Thyroid gland (tissue), 4 donors: Measurements from ENCODE around the gene MLH1. TPM values are rescaled to one million over a fixed set of nuclear protein-coding genes. Genes with fewer than 3 reads are reported as not detected.
A peak's percentile ranks its signal among the peaks of the same experiment; 100 is the strongest.
"Not testable (repeated sequence)": the region's sequence is repeated elsewhere in the genome, so short reads cannot be mapped to it uniquely, and the experiment has no call there.

ENCODE experiments used
- DNase-seq, 2 donors: peaks; one replicate each; pipeline ENCODE4 v3.0.0-alpha.2; 2019
- H3K27ac ChIP-seq, 3 donors: fragments of 200-600 bp; sonication (generic); 1 replicate in 2 of 3; 2 replicates in 1 of 3; pipeline ENCODE4 v1.5.1; 2016 to 2019; ENCODE audit warnings: mild to moderate bottlenecking in 1 of 3, moderate library complexity in 1 of 3
- H3K27me3 ChIP-seq: fragments of 200-600 bp; sonication (generic); one replicate; pipeline ENCODE4 v1.5.1; 2019
- H3K36me3 ChIP-seq, 2 donors: fragments of 200-600 bp; sonication (generic); one replicate each; pipeline ENCODE4 v1.5.1; 2016 to 2019
- H3K4me1 ChIP-seq, 2 donors: fragments of 200-600 bp; sonication (generic); one replicate each; pipeline ENCODE4 v1.5.1; 2017 to 2019
- H3K4me3 ChIP-seq, 3 donors: fragments of 200-600 bp; sonication (generic); replicated peaks in 1 of 3; 1 replicate in 2 of 3; 2 replicates in 1 of 3; pipeline ENCODE4 v1.5.1; 2016; ENCODE audit warnings: mild to moderate bottlenecking in 1 of 3
- H3K9me3 ChIP-seq: fragments of 200-600 bp; sonication (generic); one replicate; pipeline ENCODE4 v1.5.1; 2017
- CTCF ChIP-seq, 6 experiments: fragments of 200-600 bp in 3 of 6; fragments of 450-650 bp in 3 of 6; sonication (generic) in 3 of 6; IDR thresholded peaks; one replicate each; pipeline ENCODE4 v1.5.1; 2016 to 2019; ENCODE audit warnings: antibody characterized with exemption in 6 of 6, mild to moderate bottlenecking in 2 of 6, inconsistent platforms in 1 of 6, moderate library complexity in 1 of 6
- POLR2A ChIP-seq, 2 donors: fragments of 450-650 bp; IDR thresholded peaks; one replicate each; pipeline ENCODE4 v1.6.1; 2017; ENCODE audit warnings: antibody characterized with exemption in 2 of 2, mild to moderate bottlenecking in 2 of 2, moderate library complexity in 1 of 2
- WGBS, 2 donors: methylation state at CpG; one replicate each; pipeline ENCODE4 v1.1.5; 2017; 5-methylcytosine and 5-hydroxymethylcytosine counted together
- intact Hi-C: fragments of 100-400 bp; cut with DNase I; formaldehyde crosslinking; loops from one replicate; pipeline ENCODE4 v1.15.1; 2023
- total RNA-seq, 4 donors: library from RNA; depleted of rRNA; stranded (reverse); fragments of >200 nt; gene quantifications; one replicate each; pipeline ENCODE4 v1.2.3, GENCODE V29; 2016

Gene MLH1
- total RNA-seq, 4 donors from 2014 or later: 32.1 to 65.7 (median 54.3) TPM

DNA sequence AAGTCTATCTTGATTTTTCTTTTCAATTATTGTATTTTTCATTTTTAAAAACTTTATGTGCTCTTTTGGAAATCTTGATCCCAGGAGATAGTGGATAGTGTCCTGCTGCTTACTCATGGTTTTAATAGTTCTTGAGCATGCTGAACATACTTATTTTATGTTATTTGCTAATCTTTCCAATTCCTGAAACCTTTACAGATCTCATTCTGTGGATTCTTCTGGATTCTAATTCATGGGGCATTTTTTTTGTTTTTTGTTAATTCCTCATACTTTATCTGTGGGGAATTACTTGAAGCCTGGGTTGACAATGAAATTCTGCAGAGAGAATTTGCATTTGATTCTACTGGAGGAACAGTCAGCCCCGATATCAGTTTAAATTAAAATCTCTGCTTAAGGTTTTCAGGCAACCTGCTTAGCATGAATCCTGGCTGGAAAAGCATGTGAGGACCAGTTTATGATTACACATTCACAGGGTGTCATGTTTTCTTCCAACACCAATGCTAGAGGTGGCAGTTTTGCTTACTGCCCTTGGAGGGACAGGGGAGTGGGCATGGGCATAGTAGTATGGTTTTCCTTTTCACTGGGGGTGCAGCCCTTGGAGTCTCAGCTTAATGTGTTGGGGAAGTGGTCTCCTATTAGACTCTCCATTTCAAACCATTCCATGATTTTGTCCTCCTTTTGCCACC, 46.0 kb downstream of the MLH1 start:
- H3K4me1 ChIP-seq: no peaks in the 10 kb centered on the region
- peaks cover 7 to 13% of the 10 kb centered on the region in 2 donors for H3K36me3 ChIP-seq
- no peaks in the 10 kb centered on the region for H3K9me3 ChIP-seq
- no peaks in the 10 kb centered on the region for H3K27me3 ChIP-seq
- intact Hi-C loops: no loop called here
- no peak overlapping the region for H3K4me3 ChIP-seq
- 95 to 97% methylated on average over 1 of the region's 1 CpG for WGBS, 2 donors
- DNase-seq: no peak
- no peak for TF ChIP-seq POLR2A (IDR thresholded peaks at IDR 0.05)
- TF ChIP-seq CTCF (IDR thresholded peaks at IDR 0.05): no peak
- no peak overlapping the region for H3K27ac ChIP-seq

DNA sequence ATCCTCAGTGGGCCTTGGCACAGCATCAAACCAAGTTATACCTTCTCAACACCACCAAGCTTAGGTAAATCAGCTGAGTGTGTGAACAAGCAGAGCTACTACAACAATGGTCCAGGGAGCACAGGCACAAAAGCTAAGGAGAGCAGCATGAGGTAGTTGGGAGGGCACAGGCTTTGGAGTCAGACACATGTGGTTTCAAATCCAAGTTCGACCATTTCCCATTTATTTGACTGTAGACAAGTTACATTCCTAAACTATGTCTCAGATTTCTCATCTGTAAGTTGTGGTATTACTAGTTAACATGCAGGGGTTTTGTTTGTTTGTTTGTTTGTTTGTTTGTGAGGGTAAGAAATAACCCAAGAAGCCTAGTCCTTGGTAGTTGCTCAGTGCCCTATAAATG, 46.9 kb downstream of the MLH1 start:
- Histone ChIP-seq H3K27me3 (no peaks in the 10 kb centered on the region), H3K36me3 (peaks cover 7 to 13% of the 10 kb centered on the region in 2 donors), H3K27ac (no peak overlapping the region), H3K4me1 (no peaks in the 10 kb centered on the region), H3K9me3 (no peaks in the 10 kb centered on the region), H3K4me3 (no peak overlapping the region)
- DNase-seq: no peak
- TF ChIP-seq POLR2A (IDR thresholded peaks at IDR 0.05) (no peak), CTCF (IDR thresholded peaks at IDR 0.05) (no peak)
- intact Hi-C loops: no loop called here
- 95 to 100% methylated on average over 1 of the region's 1 CpG for WGBS, 2 donors

- TF ChIP-seq CTCF (IDR thresholded peaks at IDR 0.05): no peak
- no peak for TF ChIP-seq POLR2A (IDR thresholded peaks at IDR 0.05)
- Histone ChIP-seq H3K36me3 (peaks cover 5 to 7% of the 10 kb centered on the region in 2 donors), H3K4me3 (no peak overlapping the region), H3K4me1 (no peaks in the 10 kb centered on the region), H3K27me3 (no peaks in the 10 kb centered on the region), H3K27ac (no peak overlapping the region), H3K9me3 (no peaks in the 10 kb centered on the region)
- 56 to 58% methylated on average over 1 of the region's 1 CpG for WGBS, 2 donors
- peak in 1 of 2 donors; percentile 33 for DNase-seq
- intact Hi-C loops: no loop called here
These were observed 48.4 kb downstream of the MLH1 start for GRCh38 chr3:37041546-37042195.

DNA sequence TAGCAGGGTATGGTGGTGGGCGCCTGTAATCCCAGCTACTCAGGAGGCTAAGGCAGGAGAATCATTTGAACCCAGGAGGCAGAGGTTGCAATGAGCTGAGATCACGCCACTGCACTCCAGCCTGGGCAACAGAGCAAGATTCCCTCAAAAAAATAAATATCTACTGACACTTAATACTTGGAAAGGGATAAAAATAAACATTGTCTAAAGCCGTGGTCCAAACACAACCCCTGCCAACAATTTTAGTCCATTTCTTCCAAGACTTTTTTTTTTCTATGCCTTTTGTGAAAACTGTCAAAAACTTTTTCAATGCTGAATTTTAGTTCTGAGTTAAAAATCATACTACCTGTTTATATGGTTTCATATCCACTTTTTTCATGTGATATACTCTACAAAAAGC, 49.4 kb downstream of the MLH1 start:
- 61 to 66% methylated on average over 3 of the region's 3 CpGs for WGBS, 2 donors
- intact Hi-C loops, H3K27ac ChIP-seq, H3K27me3 ChIP-seq, H3K9me3 ChIP-seq, H3K4me3 ChIP-seq, H3K4me1 ChIP-seq, DNase-seq: not testable (repeated sequence)
- H3K36me3 ChIP-seq: peaks cover 11 to 15% of the 10 kb centered on the region in 2 donors

- WGBS, 2 donors: 92 to 95% methylated on average over 1 of the region's 1 CpG
- Histone ChIP-seq H3K27ac (peak overlapping the region; percentile 46 to 70 (median 56)), H3K36me3 (peaks cover 8 to 27% of the 10 kb centered on the region in 2 donors), H3K9me3 (no peaks in the 10 kb centered on the region), H3K27me3 (no peaks in the 10 kb centered on the region), H3K4me1 (peaks cover 29 to 44% of the 10 kb centered on the region in 2 donors), H3K4me3 (no peak overlapping the region)
- intact Hi-C loops: no loop called here
- no peak for TF ChIP-seq CTCF (IDR thresholded peaks at IDR 0.05)
- TF ChIP-seq POLR2A (IDR thresholded peaks at IDR 0.05): no peak
- DNase-seq: peak in 1 of 2 donors; percentile 22
These were observed 57.0 kb downstream of the MLH1 start for GRCh38 chr3:37050282-37050681.
